Activated T-helper 2 cell treated with anti-CD3 and anti-CD28 coated beads, Interferon-gamma antibody, Interleukin-2, Interleukin-4, amounts not matched to agents 10 μg/mL and 5 μg/mL and 100 μg/mL, durations not matched to agents 14 hours and 24 hours and 36 hours (primary cell): ENCODE results near the gene CNTN1. TPM values are rescaled to one million over a fixed set of nuclear protein-coding genes. Genes with fewer than 3 reads are reported as not detected.

Experiments
- DNase-seq: peaks from one replicate; pipeline ENCODE4 v3.0.0; 2021; ENCODE audit warnings: low spot score
- H3K27ac Mint-ChIP-seq: one replicate; pipeline ENCODE4 v1.8.0; 2021; ENCODE audit warnings: mixed read lengths
- H3K27me3 Mint-ChIP-seq: one replicate; pipeline ENCODE4 v1.8.0; 2021; ENCODE audit warnings: low read depth, mixed read lengths
- H3K36me3 Mint-ChIP-seq: one replicate; pipeline ENCODE4 v1.8.0; 2021; ENCODE audit warnings: low read depth, mixed read lengths
- H3K4me1 Mint-ChIP-seq: one replicate; pipeline ENCODE4 v1.8.0; 2021; ENCODE audit warnings: low read depth, mixed read lengths
- H3K4me3 Mint-ChIP-seq: one replicate; pipeline ENCODE4 v1.8.0; 2021; ENCODE audit warnings: low read depth, mild to moderate bottlenecking, moderate library complexity, mixed read lengths
- H3K9me3 Mint-ChIP-seq: one replicate; pipeline ENCODE4 v1.8.0; 2021; ENCODE audit warnings: mixed read lengths
- intact Hi-C: fragments of 100-400 bp; cut with micrococcal nuclease; formaldehyde crosslinking; loops from one replicate; pipeline ENCODE4 v1.15.1; 2023
- total RNA-seq: library from RNA; stranded (reverse); gene quantifications from 2 replicates; pipeline ENCODE4 v1.2.3, GENCODE V29; 2022

The CNTN1 gene
- total RNA-seq, 1 donor from 2014 or later = not detected

DNA sequence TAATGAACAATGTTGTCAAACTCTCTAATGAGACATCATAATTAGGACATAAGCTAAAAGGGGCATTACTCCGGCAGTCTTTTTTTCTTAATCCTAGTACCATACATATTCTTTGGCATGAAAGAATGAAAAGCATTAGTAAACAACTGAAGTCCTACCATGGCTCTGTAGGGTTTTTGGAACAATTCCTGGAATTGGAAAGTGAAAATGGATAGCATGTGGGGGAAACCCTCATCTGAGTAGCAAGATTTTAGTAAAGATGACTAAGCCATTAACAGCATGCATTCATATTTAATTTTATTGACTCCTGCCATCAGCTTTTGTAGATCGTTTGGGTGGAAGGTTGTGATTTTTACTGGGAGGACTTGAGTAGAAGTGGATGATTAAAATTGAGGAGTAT lies 279.7 kb downstream of the CNTN1 start:
- intact Hi-C loops = no loop called here
- Mint-ChIP-seq H3K36me3 (no peaks in the 10 kb centered on the region), H3K27ac (no peak overlapping the region), H3K9me3 (no peaks in the 10 kb centered on the region), H3K4me1 (no peaks in the 10 kb centered on the region), H3K4me3 (no peak overlapping the region), H3K27me3 (no peaks in the 10 kb centered on the region)
- no peak for DNase-seq

GRCh38 chr12:40976546-40976945 lies 284.3 kb downstream of the CNTN1 start:
- H3K9me3 Mint-ChIP-seq = no peaks in the 10 kb centered on the region
- no peaks in the 10 kb centered on the region for H3K4me1 Mint-ChIP-seq
- intact Hi-C loops = no loop called here
- no peak for DNase-seq
- H3K27me3 Mint-ChIP-seq = no peaks in the 10 kb centered on the region
- no peaks in the 10 kb centered on the region for H3K36me3 Mint-ChIP-seq
- no peak overlapping the region for H3K27ac Mint-ChIP-seq
- no peak overlapping the region for H3K4me3 Mint-ChIP-seq

GRCh38 chr12:40980427-40980961 lies 288.3 kb downstream of the CNTN1 start:
- Mint-ChIP-seq H3K4me1 (no peaks in the 10 kb centered on the region), H3K36me3 (no peaks in the 10 kb centered on the region), H3K27me3 (no peaks in the 10 kb centered on the region), H3K4me3 (no peak overlapping the region), H3K9me3 (no peaks in the 10 kb centered on the region), H3K27ac (no peak overlapping the region)
- intact Hi-C loops = no loop called here
- no peak for DNase-seq

DNA sequence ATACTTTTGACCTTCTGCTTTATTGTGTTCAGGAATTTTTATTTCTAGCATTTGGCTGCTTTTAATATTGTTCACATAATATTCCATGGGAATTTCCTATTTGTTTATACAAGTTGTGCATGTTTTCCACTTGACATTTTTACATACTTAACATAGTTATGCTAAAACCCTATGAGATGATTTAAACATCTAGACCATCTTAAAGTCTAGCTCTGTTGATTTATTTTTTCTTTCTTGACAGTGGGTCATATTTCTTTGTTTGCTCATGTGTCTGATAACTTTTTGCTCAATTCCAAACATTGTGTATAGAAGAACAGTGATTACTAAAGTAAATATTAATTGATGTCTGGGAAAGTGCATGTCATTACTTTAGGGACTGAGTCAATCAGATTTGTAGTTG lies 293.8 kb downstream of the CNTN1 start:
- no peak for DNase-seq
- no peaks in the 10 kb centered on the region for H3K9me3 Mint-ChIP-seq
- no peaks in the 10 kb centered on the region for H3K36me3 Mint-ChIP-seq
- no peak overlapping the region for H3K4me3 Mint-ChIP-seq
- no peak overlapping the region for H3K27ac Mint-ChIP-seq
- H3K27me3 Mint-ChIP-seq = no peaks in the 10 kb centered on the region
- no peaks in the 10 kb centered on the region for H3K4me1 Mint-ChIP-seq
- intact Hi-C loops = no loop called here

DNA sequence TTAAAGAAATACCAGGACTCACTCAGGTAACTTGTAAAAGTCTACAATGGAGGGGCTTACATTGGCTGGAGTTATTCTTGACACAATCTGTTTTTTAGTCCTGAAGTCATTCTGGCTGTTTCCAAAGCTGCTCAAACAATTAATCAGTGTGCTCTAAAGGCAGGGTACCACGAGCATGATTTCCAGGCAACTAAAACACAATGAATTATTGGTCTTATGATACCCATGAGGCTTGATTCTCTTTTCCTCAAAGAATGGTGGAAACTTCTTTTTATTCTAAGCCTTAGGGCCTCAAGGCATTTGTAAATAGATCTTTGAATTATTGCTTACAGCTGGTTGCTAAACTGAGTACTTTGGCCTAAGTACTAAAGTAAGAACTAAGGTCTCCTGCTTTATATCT lies 296.1 kb downstream of the CNTN1 start:
- H3K27me3 Mint-ChIP-seq = no peaks in the 10 kb centered on the region
- H3K27ac Mint-ChIP-seq = no peak overlapping the region
- intact Hi-C loops = no loop called here
- H3K36me3 Mint-ChIP-seq = no peaks in the 10 kb centered on the region
- no peak overlapping the region for H3K4me3 Mint-ChIP-seq
- no peaks in the 10 kb centered on the region for H3K4me1 Mint-ChIP-seq
- no peak for DNase-seq
- no peaks in the 10 kb centered on the region for H3K9me3 Mint-ChIP-seq

DNA sequence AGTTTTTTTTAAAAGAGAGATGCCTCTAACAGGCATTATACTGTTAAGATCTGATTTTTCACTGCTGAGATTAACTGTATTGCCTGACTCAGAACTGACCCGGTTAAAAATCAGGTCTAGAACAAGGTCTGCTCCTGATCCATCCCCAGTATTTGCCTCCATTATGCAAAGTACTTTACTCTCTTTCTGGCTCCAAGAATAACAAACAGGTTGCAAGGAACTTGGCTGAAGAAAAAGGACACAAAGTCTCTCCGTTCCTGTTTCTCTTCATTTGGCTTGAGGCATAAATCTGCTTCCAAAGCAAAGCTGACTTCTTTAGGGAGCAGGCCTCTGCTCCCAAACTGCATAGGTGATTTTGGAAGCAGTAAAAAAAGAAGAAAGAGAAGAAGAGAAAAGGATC lies 296.6 kb downstream of the CNTN1 start:
- intact Hi-C loops = no loop called here
- no peak overlapping the region for H3K4me3 Mint-ChIP-seq
- DNase-seq = no peak
- no peaks in the 10 kb centered on the region for H3K9me3 Mint-ChIP-seq
- no peaks in the 10 kb centered on the region for H3K27me3 Mint-ChIP-seq
- no peaks in the 10 kb centered on the region for H3K4me1 Mint-ChIP-seq
- H3K27ac Mint-ChIP-seq = no peak overlapping the region
- no peaks in the 10 kb centered on the region for H3K36me3 Mint-ChIP-seq

GRCh38 chr12:40989785-40990184 lies 297.5 kb downstream of the CNTN1 start:
- intact Hi-C loops = no loop called here
- Mint-ChIP-seq H3K36me3 (no peaks in the 10 kb centered on the region), H3K9me3 (no peaks in the 10 kb centered on the region), H3K4me3 (no peak overlapping the region), H3K27ac (no peak overlapping the region), H3K4me1 (no peaks in the 10 kb centered on the region), H3K27me3 (no peaks in the 10 kb centered on the region)
- DNase-seq = no peak

- H3K4me1 Mint-ChIP-seq = no peaks in the 10 kb centered on the region
- H3K4me3 Mint-ChIP-seq = no peak overlapping the region
- H3K27me3 Mint-ChIP-seq = no peaks in the 10 kb centered on the region
- intact Hi-C loops = no loop called here
- DNase-seq = no peak
- no peaks in the 10 kb centered on the region for H3K36me3 Mint-ChIP-seq
- H3K27ac Mint-ChIP-seq = no peak overlapping the region
- no peaks in the 10 kb centered on the region for H3K9me3 Mint-ChIP-seq
These were observed 299.9 kb downstream of the CNTN1 start for GRCh38 chr12:40992158-40992557.

- Mint-ChIP-seq H3K4me1 (no peaks in the 10 kb centered on the region), H3K9me3 (no peaks in the 10 kb centered on the region), H3K27me3 (no peaks in the 10 kb centered on the region), H3K4me3 (no peak overlapping the region), H3K36me3 (no peaks in the 10 kb centered on the region), H3K27ac (no peak overlapping the region)
- intact Hi-C loops = no loop called here
- no peak for DNase-seq
These were observed 300.4 kb downstream of the CNTN1 start for GRCh38 chr12:40992674-40993073.

DNA sequence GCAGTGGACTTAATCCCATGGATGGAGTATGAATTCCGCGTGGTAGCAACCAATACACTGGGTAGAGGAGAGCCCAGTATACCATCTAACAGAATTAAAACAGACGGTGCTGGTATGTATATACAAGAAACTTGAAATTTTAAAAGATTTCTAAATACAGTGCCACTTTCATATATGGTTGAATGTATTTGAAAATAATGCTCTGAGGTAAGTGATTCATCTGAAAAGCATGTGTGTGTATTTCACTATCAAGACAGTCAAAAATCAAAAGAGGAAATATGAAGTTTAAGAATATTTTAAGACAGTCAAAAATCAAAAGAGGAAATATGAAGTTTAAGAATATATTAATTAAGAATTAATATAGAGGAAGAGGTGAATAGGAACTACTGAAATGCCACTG lies 300.9 kb downstream of the CNTN1 start:
- Mint-ChIP-seq H3K27ac (no peak overlapping the region), H3K9me3 (no peaks in the 10 kb centered on the region), H3K27me3 (no peaks in the 10 kb centered on the region), H3K36me3 (no peaks in the 10 kb centered on the region), H3K4me1 (no peaks in the 10 kb centered on the region), H3K4me3 (no peak overlapping the region)
- no peak for DNase-seq
- intact Hi-C loops = no loop called here

- H3K4me3 Mint-ChIP-seq = no peak overlapping the region
- DNase-seq = no peak
- H3K27ac Mint-ChIP-seq = no peak overlapping the region
- H3K9me3 Mint-ChIP-seq = no peaks in the 10 kb centered on the region
- intact Hi-C loops = no loop called here
- H3K27me3 Mint-ChIP-seq = no peaks in the 10 kb centered on the region
- no peaks in the 10 kb centered on the region for H3K36me3 Mint-ChIP-seq
- H3K4me1 Mint-ChIP-seq = no peaks in the 10 kb centered on the region
These were observed 303.9 kb downstream of the CNTN1 start for GRCh38 chr12:40996091-40996490.

- intact Hi-C loops = no loop called here
- Mint-ChIP-seq H3K36me3 (no peaks in the 10 kb centered on the region), H3K27me3 (no peaks in the 10 kb centered on the region), H3K9me3 (peaks cover 21% of the 10 kb centered on the region), H3K27ac (no peak overlapping the region), H3K4me3 (no peak overlapping the region), H3K4me1 (no peaks in the 10 kb centered on the region)
- DNase-seq = no peak
These were observed 307.0 kb downstream of the CNTN1 start for GRCh38 chr12:40999210-40999609.

DNA sequence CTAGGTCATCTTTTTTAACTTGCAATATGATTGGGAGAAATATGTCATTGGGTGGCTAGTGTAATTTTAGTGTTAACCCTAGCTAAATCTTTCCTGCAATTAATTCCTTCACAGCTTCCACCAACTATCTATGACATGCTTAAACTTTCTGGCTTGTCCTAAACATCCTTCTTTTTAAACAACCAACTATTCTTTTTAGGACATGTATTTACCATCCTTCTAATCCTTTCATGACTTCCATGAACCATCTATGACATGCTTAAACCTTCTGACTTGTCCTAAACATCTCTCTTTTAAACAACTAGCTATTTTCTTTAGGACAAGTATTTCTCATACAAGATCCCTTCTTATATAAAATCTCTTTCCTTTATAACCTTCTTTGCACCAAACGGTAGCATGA lies 316.2 kb downstream of the CNTN1 start:
- Mint-ChIP-seq H3K27me3 (no peaks in the 10 kb centered on the region), H3K4me1 (no peaks in the 10 kb centered on the region), H3K9me3 (peaks cover 67% of the 10 kb centered on the region), H3K27ac (no peak overlapping the region), H3K36me3 (no peaks in the 10 kb centered on the region), H3K4me3 (no peak overlapping the region)
- no peak for DNase-seq
- intact Hi-C loops = no loop called here

GRCh38 chr12:41011939-41012338 lies 319.7 kb downstream of the CNTN1 start:
- H3K4me3 Mint-ChIP-seq = no peak overlapping the region
- no peaks in the 10 kb centered on the region for H3K36me3 Mint-ChIP-seq
- intact Hi-C loops = no loop called here
- no peaks in the 10 kb centered on the region for H3K27me3 Mint-ChIP-seq
- H3K27ac Mint-ChIP-seq = no peak overlapping the region
- no peaks in the 10 kb centered on the region for H3K4me1 Mint-ChIP-seq
- DNase-seq = no peak
- H3K9me3 Mint-ChIP-seq = peaks cover 35% of the 10 kb centered on the region
